HG02870 (cell line): ENCODE data around the gene SATB2.

Source experiments
- ATAC-seq: cut with Tn5 transposase; IDR thresholded peaks from one replicate; pipeline ENCODE4 v1.9.1; 2021; ENCODE audit warnings: mild to moderate bottlenecking, moderate library complexity; ENCODE audit not compliant: unreplicated experiment

Gene SATB2

DNA sequence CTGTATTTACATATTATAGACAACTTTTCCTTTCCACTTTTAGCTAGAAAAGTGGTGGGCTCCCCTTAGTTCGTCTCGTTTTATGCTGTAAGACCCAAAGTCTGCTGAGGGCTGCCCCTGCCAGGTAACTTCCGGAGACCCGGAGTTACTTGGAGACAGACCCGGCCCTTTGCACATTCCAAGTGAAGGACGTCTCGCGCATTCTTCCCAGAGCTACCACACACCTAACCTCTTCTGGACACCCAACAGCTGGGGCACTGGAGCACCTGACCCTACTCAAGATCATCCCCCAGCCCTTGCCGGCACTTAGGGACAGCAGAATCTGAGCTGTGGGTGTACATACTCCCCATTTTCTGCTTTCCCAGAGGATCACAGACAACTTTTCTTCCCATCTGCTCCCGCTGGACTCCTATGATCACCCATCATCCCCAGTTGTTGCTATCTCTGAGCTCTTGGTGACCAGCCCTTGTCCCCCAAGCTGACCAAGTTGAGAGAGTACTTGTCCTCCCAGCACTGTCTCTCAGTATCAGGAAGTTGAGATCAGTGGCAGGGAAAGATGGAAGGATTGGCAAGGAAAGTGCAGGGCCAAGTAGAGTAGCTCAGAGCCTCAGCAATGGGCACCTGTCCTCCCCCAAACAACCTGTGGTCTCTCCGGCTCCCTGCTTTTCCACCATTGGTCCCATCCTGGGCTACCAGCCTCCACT lies 8.4 kb upstream of the SATB2 start:
- no peak for ATAC-seq

DNA sequence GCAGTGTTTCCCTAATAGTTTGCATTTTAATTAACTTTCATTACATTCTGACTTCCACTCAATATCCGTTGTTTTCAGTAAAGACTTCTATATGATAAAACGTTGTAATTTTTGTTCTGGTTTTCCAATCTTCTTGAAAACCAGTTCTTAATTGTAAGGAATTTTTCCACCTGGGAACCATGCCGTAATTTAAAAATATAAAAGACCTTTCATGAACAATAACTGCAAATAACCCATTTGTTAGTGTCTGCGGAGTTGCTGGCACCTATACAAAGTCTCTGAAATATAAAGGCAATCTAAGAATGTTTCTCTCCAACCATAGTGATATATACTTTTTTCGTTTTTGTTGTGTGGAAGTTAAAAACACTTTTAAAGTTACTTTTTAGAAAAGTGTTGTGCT lies 7.7 kb upstream of the SATB2 start:
- ATAC-seq = no peak

DNA sequence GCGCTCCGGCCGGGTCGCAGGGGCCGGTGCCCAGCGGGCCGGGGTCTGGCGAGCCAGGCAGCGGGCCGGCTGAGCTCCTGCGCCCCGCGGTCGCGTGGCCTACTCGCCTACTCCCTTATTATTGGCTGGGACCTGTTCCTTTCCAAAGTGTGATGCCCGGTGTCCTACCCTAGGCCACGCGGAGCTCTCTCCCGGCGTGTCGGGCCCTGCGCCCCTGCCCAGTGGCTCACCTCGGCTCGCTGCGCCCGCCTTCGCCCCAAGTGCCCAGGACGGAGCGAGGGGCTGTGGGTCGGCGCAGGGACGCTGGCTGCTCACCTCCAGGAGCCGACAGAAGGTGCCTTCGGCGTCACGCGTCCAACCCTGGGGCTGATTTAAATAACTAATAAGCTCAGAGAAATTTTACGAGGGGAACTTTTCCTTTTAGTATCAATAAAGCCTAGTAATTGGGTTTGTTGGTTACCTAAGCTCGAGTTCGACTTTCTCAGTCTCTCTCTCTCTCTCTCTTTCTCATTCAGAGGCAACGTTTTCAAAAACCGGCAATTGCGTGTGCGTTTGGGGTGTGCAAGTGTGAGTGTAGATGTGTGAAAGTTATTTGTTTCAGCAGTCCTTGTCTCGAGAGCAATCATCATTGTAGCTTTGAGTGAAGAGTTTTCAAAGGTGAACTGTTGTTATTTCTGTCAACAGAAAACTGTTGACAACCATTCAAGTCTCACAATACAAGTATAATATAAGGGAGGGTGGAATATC lies 7.0 kb upstream of the SATB2 start:
- no peak for ATAC-seq

DNA sequence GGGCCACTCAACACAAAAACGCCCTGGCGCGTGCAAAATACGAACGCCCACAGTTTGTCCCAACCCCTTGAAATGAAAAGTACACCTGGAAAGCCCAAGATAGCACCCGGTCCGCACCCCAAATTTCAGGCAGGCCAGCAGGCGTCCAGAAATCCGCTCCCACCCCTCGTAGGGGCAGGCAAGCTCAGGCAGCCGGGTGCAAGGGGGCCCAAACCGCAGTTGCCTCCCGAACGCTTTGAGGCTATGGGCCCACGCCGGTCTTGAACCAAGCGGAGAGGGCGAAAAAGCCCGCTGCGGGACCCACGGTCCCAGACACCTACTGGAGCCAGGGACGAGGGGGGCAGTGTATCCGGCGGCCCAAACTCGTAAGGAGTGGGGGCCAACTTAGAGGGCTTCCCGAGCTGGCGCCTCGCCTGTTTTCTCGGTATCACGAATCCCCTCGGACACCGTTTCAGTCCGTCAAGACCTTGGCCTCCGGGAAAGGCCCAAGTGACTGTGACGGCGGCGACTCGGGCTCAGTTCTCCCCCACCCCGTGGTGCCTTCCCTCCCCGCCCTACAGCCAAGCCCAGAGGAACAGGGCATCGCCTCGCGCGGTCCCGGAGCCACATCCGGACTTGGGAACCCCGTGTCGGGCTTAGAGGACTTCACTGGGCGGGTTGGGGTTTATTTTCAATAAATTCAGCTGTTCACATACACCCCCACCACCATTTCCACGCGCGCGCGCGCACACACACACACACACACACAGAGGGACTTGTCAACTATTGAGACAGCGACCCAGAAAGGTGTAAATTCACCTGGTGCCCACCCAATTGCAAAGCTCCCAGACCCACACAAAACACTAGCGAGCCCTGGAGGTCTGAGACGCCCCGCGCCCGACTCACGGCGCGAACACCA lies 6.2 kb upstream of the SATB2 start:
- ATAC-seq = no peak

DNA sequence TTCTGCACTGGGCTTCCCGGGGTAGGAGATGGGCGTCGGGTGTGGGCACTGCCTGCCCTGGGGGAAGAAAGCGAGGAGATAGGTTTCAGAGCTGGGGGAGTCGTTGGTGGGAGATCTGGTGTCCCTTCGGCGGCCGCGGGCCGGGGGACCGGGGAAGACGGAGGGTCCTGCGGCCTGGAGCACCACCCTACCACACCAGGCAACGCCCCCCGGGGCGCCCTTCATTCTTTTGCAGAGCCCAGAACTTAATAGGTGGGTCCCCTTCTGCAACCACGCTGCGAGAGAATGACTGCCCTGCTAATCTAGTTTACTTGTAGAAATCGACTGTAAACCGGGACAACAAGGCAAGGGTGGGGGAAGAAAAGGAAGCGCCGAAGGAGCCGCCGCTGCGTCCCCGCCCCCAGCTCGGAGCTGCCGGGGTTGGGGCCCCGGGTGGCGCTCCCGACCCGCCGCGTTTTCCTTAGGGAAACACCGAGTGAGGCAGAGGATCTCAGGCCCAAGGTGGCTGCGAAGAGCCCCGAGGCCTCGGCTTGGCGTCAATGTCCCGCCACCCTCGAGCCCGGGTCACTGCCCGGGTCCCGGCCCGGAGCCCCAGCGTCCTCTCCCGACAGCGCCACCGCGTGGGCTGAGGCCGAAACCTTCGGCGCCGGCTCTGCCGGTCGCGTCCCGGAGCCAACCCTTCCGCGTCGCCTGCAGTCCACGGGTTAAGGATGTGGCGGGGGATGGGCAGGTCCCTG lies 5.4 kb upstream of the SATB2 start:
- ATAC-seq = no peak

DNA sequence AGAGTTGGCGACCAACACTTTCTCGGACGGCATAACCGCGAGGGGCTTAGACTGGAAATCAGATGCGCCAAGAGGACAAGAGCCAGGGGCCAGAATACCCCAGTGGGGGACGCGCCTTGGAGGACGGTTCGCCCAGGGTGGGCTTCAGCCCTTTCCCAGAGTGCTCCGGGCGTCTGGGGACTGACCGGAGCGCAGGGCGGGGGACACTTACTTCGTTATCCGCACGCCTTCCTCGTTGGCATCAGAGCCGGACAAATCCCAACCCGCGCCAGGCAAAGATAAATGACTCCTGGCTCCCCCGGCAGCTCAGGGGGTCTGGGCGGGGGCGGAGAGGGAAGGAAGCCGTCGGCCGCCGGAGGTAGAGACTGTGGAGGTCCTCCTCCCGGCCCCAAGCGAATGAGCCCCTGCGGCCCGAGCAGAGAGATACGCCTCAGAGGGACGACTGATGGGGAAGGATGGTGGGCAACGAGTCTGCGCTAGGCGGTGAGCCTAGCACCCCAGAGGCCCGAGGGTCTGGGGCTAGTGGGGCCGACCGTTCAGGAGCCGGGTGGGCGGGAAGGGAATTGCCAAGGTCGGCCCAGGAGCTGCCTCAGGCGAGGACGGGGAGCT lies 4.7 kb upstream of the SATB2 start:
- no peak for ATAC-seq

DNA sequence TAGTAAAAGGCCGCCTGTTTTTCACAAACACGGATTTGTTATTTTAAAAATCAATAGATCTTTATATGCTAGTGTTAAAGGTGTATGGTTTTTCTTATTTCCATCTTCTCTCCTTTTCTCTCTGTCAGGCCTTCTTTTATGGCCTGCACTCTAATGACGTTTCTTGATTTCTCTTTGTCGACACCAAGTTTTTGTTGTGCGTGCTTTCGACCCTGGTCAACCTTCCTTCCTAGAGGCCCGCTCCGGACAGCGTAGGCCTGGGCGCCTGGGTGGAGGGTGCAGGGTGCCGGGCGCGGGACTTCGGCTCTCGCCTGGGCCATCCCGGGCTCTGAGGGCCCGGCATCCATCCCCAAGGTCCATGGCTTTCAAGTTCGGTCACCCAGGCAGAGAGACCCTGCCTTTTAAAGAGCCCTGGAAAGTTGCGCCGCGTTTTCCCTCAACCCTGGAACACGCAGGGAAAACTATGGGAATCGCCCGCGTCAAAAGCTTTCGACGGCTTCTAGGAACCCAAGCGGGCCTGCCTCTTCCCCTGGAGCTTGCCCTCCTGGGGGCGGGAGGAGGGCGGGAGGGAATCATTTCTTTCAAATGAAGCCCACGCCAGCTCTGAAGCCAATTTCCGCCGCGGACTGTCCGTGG lies 4.1 kb upstream of the SATB2 start:
- ATAC-seq = no peak

DNA sequence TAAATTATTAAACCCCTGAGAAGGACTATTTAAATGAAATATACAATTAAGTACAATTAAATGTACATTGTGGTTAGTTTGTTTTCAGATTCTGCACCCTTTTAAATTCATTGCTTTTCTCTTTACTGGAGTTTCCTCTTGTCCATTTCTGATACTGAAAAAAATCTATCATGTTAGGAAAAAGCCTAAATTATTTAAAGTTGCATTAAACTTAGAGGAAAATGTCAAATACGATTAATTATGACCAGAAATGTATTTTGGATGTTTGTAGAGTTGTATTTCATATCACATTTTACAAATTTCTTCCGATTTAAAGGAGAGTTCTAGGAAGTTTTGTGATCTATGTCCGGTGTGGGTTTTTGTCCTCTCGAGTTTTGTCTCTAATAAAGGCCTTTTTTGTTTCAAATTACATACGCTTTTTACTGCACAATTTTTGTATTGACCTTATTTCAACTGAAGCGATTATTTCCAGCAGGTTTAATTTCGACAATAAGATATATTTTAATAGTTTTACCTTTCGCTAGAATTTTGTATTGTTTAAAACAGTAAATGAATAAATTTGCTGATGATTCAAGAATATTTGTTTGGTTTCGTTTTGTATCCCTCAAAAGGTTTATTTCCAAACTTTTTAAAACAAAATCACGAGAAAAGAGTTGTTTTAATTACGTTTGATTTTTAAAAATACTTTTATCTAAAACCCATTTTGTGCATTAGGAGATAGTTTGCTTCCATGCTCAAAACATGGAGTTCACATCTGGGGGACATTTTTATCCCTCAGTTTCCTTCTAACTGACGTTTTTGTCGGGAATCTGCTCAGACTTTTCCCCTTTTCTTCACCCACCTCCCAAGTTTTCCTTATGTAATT lies 3.3 kb upstream of the SATB2 start:
- ATAC-seq = no peak

DNA sequence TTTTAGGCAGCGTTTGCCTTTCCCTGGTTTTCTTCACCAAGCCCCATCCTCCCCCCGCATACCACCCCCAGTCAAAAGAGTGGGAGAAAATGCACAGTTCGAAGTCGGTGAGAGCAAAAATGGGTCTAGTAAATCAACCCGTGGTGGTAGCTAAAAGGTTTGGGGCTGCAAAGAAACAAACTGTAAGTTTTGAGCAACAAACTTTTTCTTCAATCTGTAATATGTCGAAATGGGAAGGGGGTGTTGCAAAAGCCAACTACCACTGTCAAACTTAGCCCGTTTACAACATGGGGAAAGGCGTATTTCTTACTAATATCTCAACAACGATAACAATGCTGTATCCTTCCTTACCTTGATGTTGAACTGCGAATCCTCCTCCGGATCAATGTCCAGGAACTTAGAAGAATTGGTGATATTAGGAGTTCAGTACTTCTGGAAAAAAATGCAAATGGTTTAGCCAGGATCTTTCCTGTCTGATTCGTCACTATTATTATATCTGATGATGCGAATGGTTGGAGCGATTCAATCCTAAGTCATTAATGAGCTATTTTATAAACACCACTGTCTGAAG lies 2.4 kb upstream of the SATB2 start:
- ATAC-seq = no peak

DNA sequence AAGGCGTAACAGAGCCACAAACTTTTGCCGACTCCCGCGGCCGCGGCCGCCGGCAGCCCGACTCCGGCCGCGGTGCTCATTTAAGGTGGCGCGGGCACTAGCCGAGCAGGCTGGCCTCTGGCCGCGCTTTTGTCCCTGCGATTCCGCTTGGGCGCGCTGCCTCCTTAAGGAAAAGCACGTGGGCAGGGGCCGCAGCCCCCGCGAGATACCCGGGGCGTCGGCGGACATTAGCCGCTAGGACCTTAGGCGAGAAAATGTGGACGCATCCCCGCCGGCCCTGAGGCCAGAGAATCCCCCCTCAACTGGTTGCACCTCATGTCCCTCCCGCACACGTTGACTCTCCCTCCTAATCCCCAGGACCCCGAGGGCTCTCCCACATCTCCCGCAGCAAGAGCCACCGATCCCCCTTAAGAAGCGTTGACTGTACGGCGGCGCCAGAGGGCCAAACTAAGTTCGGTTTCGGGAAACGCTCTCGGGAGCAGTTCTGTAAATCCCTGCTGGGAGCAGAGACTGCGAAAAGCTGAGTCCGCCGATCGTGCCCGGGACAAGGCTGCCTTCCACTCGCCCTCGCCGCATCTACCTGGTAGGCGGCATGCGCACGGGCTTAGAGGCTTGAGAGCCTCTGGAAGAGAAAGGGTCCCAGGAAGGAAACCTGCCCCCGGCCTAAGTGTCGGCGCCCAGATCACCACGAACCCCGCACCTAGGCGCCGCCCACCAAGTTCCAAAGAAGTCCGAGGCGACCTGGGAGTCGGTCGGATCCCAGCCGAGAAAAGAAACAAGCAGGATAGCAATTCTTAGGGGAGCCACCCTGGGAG lies 1.8 kb upstream of the SATB2 start:
- no peak for ATAC-seq

DNA sequence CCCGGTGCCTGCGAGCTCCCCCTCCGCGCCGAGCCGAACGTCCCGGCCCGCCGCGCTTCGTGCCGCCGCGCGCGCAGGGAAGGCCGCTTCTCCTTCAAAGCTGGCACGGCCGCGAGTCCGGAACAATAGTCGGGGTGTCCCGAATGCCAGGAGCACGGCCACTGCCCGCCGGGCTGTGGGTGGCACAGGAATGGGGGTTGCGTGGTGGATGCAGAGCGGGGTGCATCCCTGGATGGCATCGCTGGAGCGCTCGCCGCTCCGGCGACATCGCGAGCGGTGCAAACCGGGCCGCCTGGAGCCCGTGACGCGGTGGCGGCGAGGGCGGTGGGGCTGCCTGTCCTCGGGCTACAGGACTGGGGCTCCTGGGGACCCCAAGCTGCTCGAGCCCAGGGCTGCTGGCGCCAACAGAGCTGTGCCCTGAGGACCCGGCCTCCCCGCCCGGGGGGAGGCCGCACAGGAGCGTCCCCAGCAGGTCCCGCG lies 1.1 kb upstream of the SATB2 start:
- ATAC-seq = no peak

DNA sequence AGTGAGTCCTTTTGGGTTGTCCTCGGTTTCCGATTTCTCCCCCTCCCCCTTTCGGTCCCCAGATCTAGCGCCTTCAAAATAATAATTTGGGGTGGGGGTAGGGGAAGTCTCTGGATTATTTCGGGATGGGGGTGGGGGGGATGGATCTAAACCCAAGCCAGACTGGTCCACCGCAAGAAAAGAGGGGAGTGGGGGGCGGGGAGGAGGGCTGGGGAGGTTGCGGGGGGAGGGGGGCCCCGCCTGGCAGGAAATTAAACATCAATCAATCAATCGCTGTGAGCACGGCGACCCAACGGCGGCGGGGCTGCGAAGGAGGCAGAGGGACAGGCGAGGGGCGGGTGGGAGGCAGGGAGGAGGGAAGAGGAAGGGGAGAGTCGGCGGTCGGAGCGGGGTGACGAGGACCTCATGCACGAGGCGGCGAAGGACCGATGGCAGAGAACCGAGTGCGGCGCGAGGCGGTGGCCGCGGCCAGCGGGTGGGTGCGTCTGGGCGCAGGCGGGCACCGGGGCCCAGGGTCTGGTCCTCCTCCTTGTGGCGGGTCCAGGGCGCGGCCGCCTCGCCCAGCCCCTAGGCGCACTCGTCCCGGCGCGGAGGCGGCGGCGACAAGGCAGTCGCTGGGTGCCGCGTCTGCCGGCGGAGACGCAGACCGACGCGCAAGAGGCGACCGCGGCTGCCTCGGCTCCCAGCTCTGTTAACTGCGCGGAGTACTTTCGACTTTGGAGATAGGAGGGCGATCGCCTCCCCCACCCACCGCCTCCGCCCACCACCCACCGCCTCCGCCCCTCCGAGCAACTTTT lies 468 bp upstream of the SATB2 start:
- no peak for ATAC-seq

DNA sequence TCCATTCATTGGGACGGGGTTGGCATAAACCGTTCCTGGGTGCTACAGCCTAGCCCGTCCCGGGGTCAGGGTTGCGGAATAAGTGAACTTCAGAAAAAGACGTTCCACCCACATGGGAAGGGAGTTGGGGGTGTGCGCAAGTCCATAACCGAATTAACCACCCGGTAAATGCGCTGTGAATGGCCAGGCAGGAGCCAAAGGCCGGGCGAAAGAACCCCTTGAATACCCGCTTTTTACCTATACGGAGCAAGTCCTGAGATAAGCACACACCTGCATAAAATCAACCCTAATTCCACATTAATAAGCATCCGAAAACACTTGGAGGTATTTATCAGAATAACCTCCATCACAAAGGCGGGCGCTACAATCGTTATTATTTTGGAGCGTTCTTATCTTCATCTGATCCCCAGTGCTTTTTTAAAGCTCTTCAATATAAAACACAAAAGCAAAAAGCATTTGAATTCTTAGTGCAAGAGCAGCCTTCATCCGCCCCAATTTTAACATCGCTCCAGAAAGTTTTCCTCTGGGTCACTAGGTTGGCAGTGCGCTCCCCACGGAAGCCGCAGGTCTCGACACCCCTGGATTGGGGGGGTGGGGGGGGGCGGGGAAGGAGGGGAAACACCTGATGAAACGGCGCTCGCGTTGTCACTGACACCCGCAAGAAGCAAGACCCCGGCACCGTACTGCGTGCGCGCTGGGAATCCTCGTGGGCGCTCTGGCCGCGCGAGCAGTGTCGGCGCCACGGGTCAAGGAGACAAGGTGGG lies 1.2 kb downstream of the SATB2 start:
- ATAC-seq = no peak

DNA sequence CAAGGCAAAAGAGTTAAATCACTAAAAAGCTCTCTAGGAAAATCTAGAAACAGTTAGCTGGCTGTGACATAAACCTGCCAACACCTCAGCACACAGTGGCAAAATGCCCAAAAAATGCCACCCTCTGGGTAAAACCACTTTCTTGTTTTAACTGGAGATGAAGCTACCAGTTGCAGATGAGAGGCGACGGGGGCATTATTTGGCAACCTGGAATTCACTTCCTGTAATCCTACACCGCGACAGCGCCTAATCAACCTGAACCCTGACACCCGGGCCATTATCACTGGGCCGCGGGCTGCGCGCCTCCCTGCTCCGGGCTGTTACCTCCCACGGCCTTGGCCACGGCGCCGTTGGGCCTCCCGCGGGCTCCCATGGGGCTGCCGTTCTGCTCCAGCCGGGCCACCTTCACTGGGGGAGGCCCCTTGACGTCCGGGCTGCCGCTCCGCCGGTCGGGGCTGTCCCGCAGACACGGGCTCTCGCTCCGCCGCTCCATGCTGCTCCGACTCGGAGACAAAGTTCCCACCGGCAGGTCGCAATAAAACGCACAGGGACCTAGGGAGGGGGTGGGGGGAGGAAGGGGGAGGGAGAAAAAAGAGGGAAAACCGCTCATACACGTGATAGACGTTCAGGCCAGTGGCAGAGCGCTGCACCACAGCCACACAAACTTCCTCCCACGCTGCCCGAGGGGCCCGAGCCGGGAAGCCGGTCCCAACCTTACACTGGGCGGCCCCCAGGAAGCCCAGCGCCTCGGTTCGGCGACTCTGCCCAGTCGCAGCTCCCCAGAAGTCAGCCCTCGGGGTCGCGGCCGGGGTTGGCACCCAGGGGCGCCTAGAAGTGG lies 2.0 kb downstream of the SATB2 start:
- ATAC-seq = no peak

DNA sequence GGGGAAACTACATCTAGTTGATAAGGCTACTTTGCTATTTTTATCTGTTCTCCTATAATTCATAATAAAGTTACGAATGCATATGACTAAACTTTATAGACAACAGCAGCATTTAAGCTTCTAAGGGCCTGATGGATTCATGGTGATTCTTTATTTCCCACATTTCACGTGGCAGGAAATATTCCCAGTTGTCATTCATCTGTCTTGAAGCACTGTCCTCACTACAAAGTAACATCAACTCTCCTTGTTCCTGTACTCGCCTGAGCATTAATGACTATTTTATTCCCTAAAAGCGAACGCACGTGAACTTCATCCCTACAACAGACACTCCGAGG lies 2.6 kb downstream of the SATB2 start:
- no peak for ATAC-seq

DNA sequence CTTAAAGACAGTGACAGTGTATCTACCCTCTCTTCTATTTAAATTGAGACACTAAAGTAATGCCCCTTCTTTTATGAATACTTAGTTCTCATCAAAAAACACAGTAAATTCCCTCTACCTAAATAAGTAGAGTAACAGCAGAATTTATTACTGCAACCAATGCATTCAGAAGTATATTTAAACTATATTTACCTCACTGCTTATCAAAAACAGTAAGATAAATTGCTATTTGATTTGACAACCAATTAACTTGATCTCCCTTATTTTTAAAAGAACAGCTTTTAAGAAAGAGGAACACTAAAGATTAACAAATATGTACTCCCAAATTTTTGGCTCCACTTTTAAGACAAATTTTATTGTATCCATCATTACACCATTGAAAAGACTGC lies 4.8 kb downstream of the SATB2 start:
- no peak for ATAC-seq
